ENCODE results near the gene KLHL14.

DNA sequence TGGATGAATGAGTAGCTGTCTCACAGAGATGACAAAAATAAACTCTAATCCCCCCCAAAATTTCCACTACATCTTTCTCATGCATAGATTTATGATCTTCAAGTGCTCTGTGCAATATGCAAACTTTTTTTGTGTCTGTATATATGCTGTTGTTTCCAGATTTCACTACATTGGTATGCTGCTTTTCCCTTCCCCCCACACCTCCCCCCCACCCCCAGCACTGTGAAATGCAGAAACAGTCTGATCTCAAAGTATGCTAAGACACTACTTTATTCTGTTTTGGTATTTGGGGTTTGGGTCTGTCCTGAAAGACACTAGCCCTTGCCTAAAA, 524 bp upstream of the KLHL14 start:
- no peak for TF ChIP-seq CTCF (IDR thresholded peaks at IDR 0.05)
- TF ChIP-seq POLR2AphosphoS5 (IDR thresholded peaks at IDR 0.05; ENCODE audit: insufficient read depth in 1 of 2, low read depth in 1 of 2) = no peak
